ENCODE measurements around the gene GCHFR.

Gene GCHFR

GRCh38 chr15:40754883-40755811 lies 8.7 kb upstream of the GCHFR start, which contains the start of gene RMDN3:
RMDN3 (minus strand) TSS chr15:40755254; CDS start chr15:40754783, 471 bp downstream.
- DNase-seq (ENCODE audit: low spot score), result peak; percentile 92

GRCh38 chr15:40755812-40756208 lies 8.1 kb upstream of the GCHFR start:
- DNase-seq (ENCODE audit: low spot score), result no peak

GRCh38 chr15:40756938-40757337 lies 6.9 kb upstream of the GCHFR start:
- no peak for DNase-seq (ENCODE audit: low spot score)

- no peak for DNase-seq (ENCODE audit: low spot score)
Measured at GRCh38 chr15:40759961-40760360, 3.9 kb upstream of the GCHFR start.

- peak; percentile 72 for DNase-seq (ENCODE audit: low spot score)
Measured at GRCh38 chr15:40762919-40763800, 708 bp upstream of the GCHFR start.

GRCh38 chr15:40764629-40765103 lies 798 bp downstream of the GCHFR start:
- no peak for DNase-seq (ENCODE audit: low spot score)

- no peak for DNase-seq (ENCODE audit: low spot score)
Measured at GRCh38 chr15:40766194-40766815, 2.4 kb downstream of the GCHFR start.

- DNase-seq (ENCODE audit: low spot score), result no peak
Measured at GRCh38 chr15:40766906-40767837, 3.3 kb downstream of the GCHFR start.

GRCh38 chr15:40767838-40768500 lies 4.1 kb downstream of the GCHFR start:
- no peak for DNase-seq (ENCODE audit: low spot score)

GRCh38 chr15:40768521-40769273 lies 4.8 kb downstream of the GCHFR start:
- DNase-seq (ENCODE audit: low spot score), result peak; percentile 71

GRCh38 chr15:40769274-40770146 lies 5.6 kb downstream of the GCHFR start, which contains the start of gene C15orf62:
C15orf62 (plus strand) TSS chr15:40769980; CDS start chr15:40770496, 516 bp downstream.
- peak; percentile 87 for DNase-seq (ENCODE audit: low spot score)

- peak; percentile 60 for DNase-seq (ENCODE audit: low spot score)
Measured at GRCh38 chr15:40770147-40770721, 6.4 kb downstream of the GCHFR start.

GRCh38 chr15:40771242-40771641 lies 7.4 kb downstream of the GCHFR start:
- no peak for DNase-seq (ENCODE audit: low spot score)

GRCh38 chr15:40772014-40772413 lies 8.1 kb downstream of the GCHFR start:
- DNase-seq (ENCODE audit: low spot score), result no peak

GRCh38 chr15:40773496-40773895 lies 9.6 kb downstream of the GCHFR start:
- DNase-seq (ENCODE audit: low spot score), result no peak

GRCh38 chr15:40773902-40774301 lies 10.0 kb downstream of the GCHFR start:
- no peak for DNase-seq (ENCODE audit: low spot score)

GRCh38 chr15:40775007-40775406 lies 11.1 kb downstream of the GCHFR start:
- DNase-seq (ENCODE audit: low spot score), result no peak

All from germinal center (tissue), 1 donor.